H1 (cell line): Measurements from ENCODE around the gene OTP. TPM values are rescaled to one million over a fixed set of nuclear protein-coding genes. Genes with fewer than 3 reads are reported as not detected.
A peak's percentile ranks its signal among the peaks of the same experiment; 100 is the strongest.

Experiments
- BRCA1 ChIP-seq: IDR thresholded peaks from 2 replicates; pipeline ENCODE4 v1.6.1; 2012; ENCODE audit warnings: low read depth, low read length, improper control_type of control experiment
- CHD1 ChIP-seq: IDR thresholded peaks from 2 replicates; pipeline ENCODE4 v1.6.1; 2012; ENCODE audit warnings: low read depth, low read length, improper control_type of control experiment
- CHD7 ChIP-seq: fragments of 300-600 bp; sonication (generic); IDR thresholded peaks from 2 replicates; pipeline ENCODE4 v1.7.1; 2012; ENCODE audit warnings: low read length, moderate library complexity, mild to moderate bottlenecking, inconsistent platforms; ENCODE audit not compliant: insufficient replicate concordance
- EP300 ChIP-seq, 2 experiments: IDR thresholded peaks; 1 replicate in 1 of 2; 2 replicates in 1 of 2; pipeline ENCODE4 v1.6.1; 2011 to 2012; ENCODE audit warnings: low read depth in 2 of 2, low read length in 2 of 2, mild to moderate bottlenecking in 2 of 2, borderline replicate concordance in 1 of 2, inconsistent platforms in 1 of 2, moderate library complexity in 1 of 2
- KDM5A ChIP-seq: fragments of 200-600 bp; IDR thresholded peaks from 2 replicates; pipeline ENCODE4 v1.7.1; 2012; ENCODE audit warnings: mild to moderate bottlenecking, low read length, inconsistent platforms, mixed read lengths
- NRF1 ChIP-seq: IDR thresholded peaks from 2 replicates; pipeline ENCODE4 v1.6.1; 2011; ENCODE audit warnings: mild to moderate bottlenecking, low read depth, low read length, improper control_type of control experiment
- PHF8 ChIP-seq: fragments of 200-600 bp; sonication (generic); conservative IDR thresholded peaks from 2 replicates; pipeline ENCODE4 v1.7.1; 2012; ENCODE audit warnings: low read depth, mild to moderate bottlenecking, inconsistent platforms, low read length, moderate library complexity
- POLR2AphosphoS5 ChIP-seq: IDR thresholded peaks from 2 replicates; pipeline ENCODE4 v1.6.1; 2011; ENCODE audit warnings: low read depth, low read length
- RNF2 ChIP-seq: fragments of 200-900, 300-1000 bp; sonication (generic); IDR thresholded peaks from 2 replicates; pipeline ENCODE4 v1.7.1; 2016; ENCODE audit warnings: borderline replicate concordance, low read depth, mild to moderate bottlenecking, antibody characterized with exemption, low read length; ENCODE audit not compliant: poor library complexity, severe bottlenecking; ENCODE audit errors: missing control alignments
- SIRT6 ChIP-seq: IDR thresholded peaks from one replicate; pipeline ENCODE4 v1.7.1; 2012; ENCODE audit warnings: low read length, inconsistent platforms
- TEAD4 ChIP-seq: IDR thresholded peaks from 2 replicates; pipeline ENCODE4 v1.6.1; 2012; ENCODE audit warnings: low read depth, low read length, inconsistent platforms, mixed read lengths
- polyA plus RNA-seq, 7 experiments: library from polyadenylated mRNA; depleted of rRNA in 3 of 7; stranded (reverse) in 5 of 7; unstranded in 2 of 7; fragments of >200 nt in 5 of 7; fragments of 200-250 nt in 2 of 7; gene quantifications; 1 replicate in 5 of 7; 2 replicates in 1 of 7; 4 replicates in 1 of 7; pipeline versions ENCODE4 v1.2.1 to v1.2.3, GENCODE V29; 2011 to 2013; ENCODE audit warnings: missing spikeins in 2 of 7, mixed read lengths in 2 of 7
- total RNA-seq: library from RNA; stranded (reverse); fragmentation: NEBNext Ultra II Directional; extraction: Animal tissue kit (Norgen Biotek cat#: 25700); gene quantifications from 2 replicates; pipeline ENCODE4 v1.2.1, GENCODE V29; 2021

The OTP gene
- total and polyA plus RNA-seq, 2 of the 8 experiments (the other 6 are each of a cell fraction or from before 2014, with no cell fraction given): not detected

DNA sequence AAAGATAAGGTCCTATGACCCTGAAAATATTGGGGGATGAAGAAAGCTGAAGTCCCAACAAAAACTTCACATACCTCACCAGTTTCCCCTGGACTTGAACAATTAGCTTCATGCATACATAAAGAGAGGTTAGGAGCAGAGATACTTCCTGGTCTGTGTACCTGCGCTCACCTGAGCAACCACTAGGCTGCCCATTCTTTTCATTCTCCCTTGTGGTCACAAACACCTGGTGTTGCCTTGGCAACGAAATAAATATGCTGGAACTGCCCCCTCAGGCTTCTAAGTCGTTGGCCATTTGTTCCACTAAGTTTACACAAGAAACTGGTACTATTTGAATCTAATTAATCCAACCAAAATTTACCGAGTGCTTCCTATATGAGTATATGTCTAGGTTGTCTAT is 18.1 kb downstream of the OTP start (continued):
- TF ChIP-seq BRCA1 (no peak), PHF8 (no peak), CHD1 (no peak), TEAD4 (peak; percentile 62; the same call in 1 of the 2 replicates), EP300 (IDR thresholded peaks at IDR 0.05; ENCODE audit: borderline replicate concordance in 1 of 2, low read depth in 2 of 2, low read length in 2 of 2) (peak; percentile 25 to 94), KDM5A (no peak), SIRT6 (no peak), POLR2AphosphoS5 (no peak), NRF1 (no peak), RNF2 (no peak), CHD7 (no peak)
